CD4-positive, alpha-beta T cell (primary cell): ENCODE results near the gene CEP112. TPM values are rescaled to one million over a fixed set of nuclear protein-coding genes. Genes with fewer than 3 reads are reported as not detected.

Source experiments
- ATAC-seq: fragments of 200-7000 bp; cut with Tn5 transposase; one replicate; pipeline ENCODE4 v1.10.0; 2022; ENCODE audit warnings: mild to moderate bottlenecking; ENCODE audit not compliant: poor library complexity
- CTCF ChIA-PET: fragments of 350-600 bp; sonication (Branson Sonifier 250); formaldehyde crosslinking; loops from one replicate; lab custom pipeline; 2021; ENCODE audit warnings: antibody characterized with exemption, inconsistent platforms; lab: Charles Lee
- POLR2A ChIA-PET: fragments of 350-600 bp; sonication (Branson Sonifier 250); formaldehyde crosslinking; loops from one replicate; lab custom pipeline; 2021; ENCODE audit warnings: antibody characterized with exemption, inconsistent platforms; lab: Charles Lee
- DNase-seq, 14 experiments: peaks; one replicate each; pipeline ENCODE4 v3.0.0-alpha.2; 2013 to 2020; ENCODE audit warnings: mixed read lengths in 2 of 14
- H3K27ac ChIP-seq, 2 donors: one replicate each; pipeline versions ENCODE4 v1.5.1 to v1.7.0; 2013; ENCODE audit warnings: low read length in 2 of 2, low read depth in 1 of 2, mild to moderate bottlenecking in 1 of 2
- H3K27me3 ChIP-seq, 2 experiments: 1 replicate in 1 of 2; 2 replicates in 1 of 2; pipeline versions ENCODE4 v1.6.1 to v1.7.0; 2013; ENCODE audit warnings: low read length in 2 of 2, control low read depth in 1 of 2, mild to moderate bottlenecking in 1 of 2, moderate library complexity in 1 of 2; ENCODE audit not compliant: insufficient read depth in 2 of 2, control insufficient read depth in 1 of 2
- H3K36me3 ChIP-seq: one replicate; pipeline ENCODE4 v1.6.1; 2013; ENCODE audit warnings: low read length, control low read depth; ENCODE audit not compliant: insufficient read depth
- H3K4me1 ChIP-seq: one replicate; pipeline ENCODE4 v1.6.1; 2013; ENCODE audit warnings: low read length, control low read depth; ENCODE audit not compliant: insufficient read depth
- H3K4me3 ChIP-seq: one replicate; pipeline ENCODE4 v1.5.1; 2013; ENCODE audit warnings: mild to moderate bottlenecking, low read length, moderate library complexity
- H3K9me3 ChIP-seq, 2 experiments: 1 replicate in 1 of 2; 2 replicates in 1 of 2; pipeline versions ENCODE4 v1.6.1 to v1.7.0; 2013; ENCODE audit warnings: low read length in 2 of 2, mild to moderate bottlenecking in 2 of 2, control low read depth in 1 of 2, moderate library complexity in 1 of 2; ENCODE audit not compliant: control insufficient read depth in 1 of 2, insufficient read depth in 1 of 2
- H3K27ac Mint-ChIP-seq: one replicate; pipeline ENCODE4 v1.8.0; 2020; ENCODE audit warnings: mixed read lengths
- H3K27me3 Mint-ChIP-seq: one replicate; pipeline ENCODE4 v1.8.0; 2021; ENCODE audit warnings: mixed read lengths
- H3K36me3 Mint-ChIP-seq: one replicate; pipeline ENCODE4 v1.8.0; 2021; ENCODE audit warnings: low read depth, mixed read lengths
- H3K4me1 Mint-ChIP-seq: one replicate; pipeline ENCODE4 v1.8.0; 2021; ENCODE audit warnings: low read depth, mixed read lengths
- H3K4me3 Mint-ChIP-seq: one replicate; pipeline ENCODE4 v1.8.0; 2020; ENCODE audit warnings: mild to moderate bottlenecking, mixed read lengths
- H3K9me3 Mint-ChIP-seq: one replicate; pipeline ENCODE4 v1.8.0; 2020; ENCODE audit warnings: mixed read lengths
- intact Hi-C, 2 experiments: fragments of 100-400 bp; cut with DNase I in 1 of 2; cut with micrococcal nuclease in 1 of 2; formaldehyde crosslinking; loops; one replicate each; pipeline versions ENCODE4 v1.15.1 to v1.9.0; 2023 to 2025; cut with DNase I, micrococcal nuclease
- total RNA-seq, 174 experiments: library from RNA in 2 of 174; stranded (reverse) in 2 of 174; gene quantifications; one replicate each; pipeline ENCODE4 v1.2.3 and lab custom pipeline; 2021 to 2026
- TF ChIP-seq, protein P1 (sequence below): fragments of 200-600 bp; IDR thresholded peaks from one replicate; pipeline ENCODE4 v1.8.0; 2022; ENCODE audit warnings: antibody characterized with exemption, mild to moderate bottlenecking

The CEP112 gene
- total RNA-seq, 2 experiments from 2014 or later = 1.6 to 2.2 TPM

GRCh38 chr17:65723431-65724151 lies 468.3 kb downstream of the CEP112 start:
- DNase-seq = no peak
- Histone ChIP-seq H3K4me3 (no peak overlapping the region), H3K27ac (no peak overlapping the region), H3K36me3 (no peaks in the 10 kb centered on the region), H3K9me3 (no peaks in the 10 kb centered on the region), H3K4me1 (no peaks in the 10 kb centered on the region), H3K27me3 (no peaks in the 10 kb centered on the region)
- no peak overlapping the region for H3K4me3 Mint-ChIP-seq
- no peak for ATAC-seq
- no peaks in the 10 kb centered on the region for H3K4me1 Mint-ChIP-seq
- H3K9me3 Mint-ChIP-seq = no peaks in the 10 kb centered on the region
- H3K27me3 Mint-ChIP-seq = no peaks in the 10 kb centered on the region
- H3K36me3 Mint-ChIP-seq = no peaks in the 10 kb centered on the region
- intact Hi-C loops = no loop called here
- TF ChIP-seq, protein P1, sequence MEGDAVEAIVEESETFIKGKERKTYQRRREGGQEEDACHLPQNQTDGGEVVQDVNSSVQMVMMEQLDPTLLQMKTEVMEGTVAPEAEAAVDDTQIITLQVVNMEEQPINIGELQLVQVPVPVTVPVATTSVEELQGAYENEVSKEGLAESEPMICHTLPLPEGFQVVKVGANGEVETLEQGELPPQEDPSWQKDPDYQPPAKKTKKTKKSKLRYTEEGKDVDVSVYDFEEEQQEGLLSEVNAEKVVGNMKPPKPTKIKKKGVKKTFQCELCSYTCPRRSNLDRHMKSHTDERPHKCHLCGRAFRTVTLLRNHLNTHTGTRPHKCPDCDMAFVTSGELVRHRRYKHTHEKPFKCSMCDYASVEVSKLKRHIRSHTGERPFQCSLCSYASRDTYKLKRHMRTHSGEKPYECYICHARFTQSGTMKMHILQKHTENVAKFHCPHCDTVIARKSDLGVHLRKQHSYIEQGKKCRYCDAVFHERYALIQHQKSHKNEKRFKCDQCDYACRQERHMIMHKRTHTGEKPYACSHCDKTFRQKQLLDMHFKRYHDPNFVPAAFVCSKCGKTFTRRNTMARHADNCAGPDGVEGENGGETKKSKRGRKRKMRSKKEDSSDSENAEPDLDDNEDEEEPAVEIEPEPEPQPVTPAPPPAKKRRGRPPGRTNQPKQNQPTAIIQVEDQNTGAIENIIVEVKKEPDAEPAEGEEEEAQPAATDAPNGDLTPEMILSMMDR = no peak
- no peak overlapping the region for H3K27ac Mint-ChIP-seq
- ChIA-PET POLR2A (no interaction called here), CTCF (no interaction called here)

- TF ChIP-seq, protein P1 = no peak
- ChIA-PET CTCF (no interaction called here), POLR2A (no interaction called here)
- no peak overlapping the region for H3K27ac ChIP-seq
- H3K4me1 Mint-ChIP-seq = no peaks in the 10 kb centered on the region
- DNase-seq (no peak), ATAC-seq (no peak)
- intact Hi-C loops = no loop called here
- H3K4me1 ChIP-seq = no peaks in the 10 kb centered on the region
- no peak overlapping the region for H3K27ac Mint-ChIP-seq
- no peaks in the 10 kb centered on the region for H3K36me3 Mint-ChIP-seq
- no peaks in the 10 kb centered on the region for H3K9me3 ChIP-seq
- no peaks in the 10 kb centered on the region for H3K9me3 Mint-ChIP-seq
- no peak overlapping the region for H3K4me3 ChIP-seq
- H3K27me3 Mint-ChIP-seq = no peaks in the 10 kb centered on the region
- H3K27me3 ChIP-seq = no peaks in the 10 kb centered on the region
- no peaks in the 10 kb centered on the region for H3K36me3 ChIP-seq
- H3K4me3 Mint-ChIP-seq = no peak overlapping the region
These were observed 473.3 kb downstream of the CEP112 start for GRCh38 chr17:65718601-65719000.

GRCh38 chr17:65712383-65713267 lies 479.3 kb downstream of the CEP112 start:
- H3K36me3 Mint-ChIP-seq = no peaks in the 10 kb centered on the region
- no peaks in the 10 kb centered on the region for H3K9me3 Mint-ChIP-seq
- H3K27ac Mint-ChIP-seq = no peak overlapping the region
- no peaks in the 10 kb centered on the region for H3K27me3 Mint-ChIP-seq
- Histone ChIP-seq H3K27ac (no peak overlapping the region), H3K4me1 (no peaks in the 10 kb centered on the region), H3K36me3 (no peaks in the 10 kb centered on the region), H3K4me3 (no peak overlapping the region), H3K27me3 (no peaks in the 10 kb centered on the region), H3K9me3 (no peaks in the 10 kb centered on the region)
- POLR2A ChIA-PET = no interaction called here
- intact Hi-C loops = no loop called here
- TF ChIP-seq, protein P1 = no peak
- peaks cover 10% of the 10 kb centered on the region for H3K4me1 Mint-ChIP-seq
- CTCF ChIA-PET = no interaction called here
- DNase-seq (no peak), ATAC-seq (no peak)
- H3K4me3 Mint-ChIP-seq = no peak overlapping the region
